ENCODE data around the gene LRG1.

LRG1 gene

GRCh38 chr19:4582980-4583842 is 43.4 kb upstream of the LRG1 start:
- no peak for TF ChIP-seq ZNF8 (CRISPR knock-in tag; IDR thresholded peaks at IDR 0.05)
- no peak for TF ChIP-seq ESRRG (CRISPR knock-in tag; IDR thresholded peaks at IDR 0.05)
- TF ChIP-seq POU6F1 (CRISPR knock-in tag; IDR thresholded peaks at IDR 0.05; ENCODE audit: borderline replicate concordance, low read depth): no peak
- TF ChIP-seq ZNF565 (CRISPR knock-in tag; conservative IDR thresholded peaks at IDR 0.05; ENCODE audit: low read depth): no peak
- TF ChIP-seq BACH2 (CRISPR knock-in tag; IDR thresholded peaks at IDR 0.05; ENCODE audit: borderline replicate concordance): no peak
- TF ChIP-seq GLIS3 (CRISPR knock-in tag; IDR thresholded peaks at IDR 0.05): no peak
- TF ChIP-seq ISL1 (CRISPR knock-in tag; IDR thresholded peaks at IDR 0.05): no peak
- TF ChIP-seq ZNF70 (CRISPR knock-in tag; IDR thresholded peaks at IDR 0.05): no peak
- TF ChIP-seq ZFP30 (CRISPR knock-in tag; IDR thresholded peaks at IDR 0.05): no peak
- TF ChIP-seq SNAI2 (CRISPR knock-in tag; IDR thresholded peaks at IDR 0.05): no peak
- TF ChIP-seq, protein P1, sequence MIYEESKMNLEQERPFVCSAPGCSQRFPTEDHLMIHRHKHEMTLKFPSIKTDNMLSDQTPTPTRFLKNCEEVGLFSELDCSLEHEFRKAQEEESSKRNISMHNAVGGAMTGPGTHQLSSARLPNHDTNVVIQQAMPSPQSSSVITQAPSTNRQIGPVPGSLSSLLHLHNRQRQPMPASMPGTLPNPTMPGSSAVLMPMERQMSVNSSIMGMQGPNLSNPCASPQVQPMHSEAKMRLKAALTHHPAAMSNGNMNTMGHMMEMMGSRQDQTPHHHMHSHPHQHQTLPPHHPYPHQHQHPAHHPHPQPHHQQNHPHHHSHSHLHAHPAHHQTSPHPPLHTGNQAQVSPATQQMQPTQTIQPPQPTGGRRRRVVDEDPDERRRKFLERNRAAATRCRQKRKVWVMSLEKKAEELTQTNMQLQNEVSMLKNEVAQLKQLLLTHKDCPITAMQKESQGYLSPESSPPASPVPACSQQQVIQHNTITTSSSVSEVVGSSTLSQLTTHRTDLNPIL (CRISPR knock-in tag; IDR thresholded peaks at IDR 0.05; ENCODE audit: low read depth): no peak
- no peak for TF ChIP-seq OSR1 (CRISPR knock-in tag; IDR thresholded peaks at IDR 0.05)
- no peak for TF ChIP-seq TOX (CRISPR knock-in tag; IDR thresholded peaks at IDR 0.05; ENCODE audit: borderline replicate concordance)
- peak; percentile 32 for ATAC-seq

DNA sequence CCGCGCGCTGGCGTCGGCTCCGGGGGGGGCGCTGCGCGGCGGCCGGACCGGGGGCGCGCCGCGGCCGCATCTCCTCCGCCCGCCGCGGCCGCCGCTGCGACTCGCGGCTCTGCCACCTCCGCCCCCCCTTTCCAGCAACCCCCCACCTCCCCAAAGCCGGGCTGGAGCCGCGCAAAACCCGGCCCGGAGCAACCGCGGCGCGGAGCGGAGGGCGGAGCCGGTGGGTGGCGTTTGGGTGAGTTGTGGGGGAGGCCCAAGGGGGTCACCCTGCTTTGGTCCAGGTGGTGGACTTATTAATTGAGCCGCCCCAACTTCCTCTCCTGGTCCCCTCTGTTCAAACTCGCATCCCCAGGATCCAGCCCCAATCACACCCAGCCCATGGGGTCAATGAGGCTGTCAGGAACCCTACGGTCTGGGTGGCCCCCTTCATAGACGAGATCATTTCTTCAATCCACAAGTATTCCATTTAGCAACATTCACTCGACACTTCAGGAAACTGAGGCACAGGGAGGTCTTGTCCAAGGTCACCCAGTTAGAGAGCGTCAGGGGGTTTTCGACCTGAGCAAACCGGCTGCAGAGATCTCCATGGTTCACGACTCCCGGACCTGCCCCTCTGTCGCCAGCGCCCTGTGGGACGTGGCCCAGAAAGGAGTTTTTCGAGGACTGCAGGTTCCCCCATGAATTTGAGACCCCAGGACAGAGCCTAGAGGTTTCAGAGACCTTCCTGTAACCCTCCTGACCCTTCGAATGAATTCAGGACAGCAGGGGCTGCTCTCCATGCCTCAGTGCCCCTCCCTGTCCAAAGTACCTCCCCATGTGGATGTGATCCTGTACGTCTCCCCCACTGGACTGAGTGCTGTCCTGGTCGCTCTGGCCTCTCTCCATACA is 42.1 kb upstream of the LRG1 start:
- no peak for ATAC-seq
- no peak for TF ChIP-seq CSDC2 (CRISPR knock-in tag; IDR thresholded peaks at IDR 0.05)
- TF ChIP-seq RARB (CRISPR knock-in tag; IDR thresholded peaks at IDR 0.05): no peak
- no peak for TF ChIP-seq SNAI2 (CRISPR knock-in tag; IDR thresholded peaks at IDR 0.05)
- TF ChIP-seq POU6F1 (CRISPR knock-in tag; IDR thresholded peaks at IDR 0.05; ENCODE audit: borderline replicate concordance, low read depth): no peak
- no peak for TF ChIP-seq BACH2 (CRISPR knock-in tag; IDR thresholded peaks at IDR 0.05; ENCODE audit: borderline replicate concordance)
- no peak for TF ChIP-seq GLIS3 (CRISPR knock-in tag; IDR thresholded peaks at IDR 0.05)
- TF ChIP-seq PPARA (CRISPR knock-in tag; IDR thresholded peaks at IDR 0.05; ENCODE audit: borderline replicate concordance): no peak

DNA sequence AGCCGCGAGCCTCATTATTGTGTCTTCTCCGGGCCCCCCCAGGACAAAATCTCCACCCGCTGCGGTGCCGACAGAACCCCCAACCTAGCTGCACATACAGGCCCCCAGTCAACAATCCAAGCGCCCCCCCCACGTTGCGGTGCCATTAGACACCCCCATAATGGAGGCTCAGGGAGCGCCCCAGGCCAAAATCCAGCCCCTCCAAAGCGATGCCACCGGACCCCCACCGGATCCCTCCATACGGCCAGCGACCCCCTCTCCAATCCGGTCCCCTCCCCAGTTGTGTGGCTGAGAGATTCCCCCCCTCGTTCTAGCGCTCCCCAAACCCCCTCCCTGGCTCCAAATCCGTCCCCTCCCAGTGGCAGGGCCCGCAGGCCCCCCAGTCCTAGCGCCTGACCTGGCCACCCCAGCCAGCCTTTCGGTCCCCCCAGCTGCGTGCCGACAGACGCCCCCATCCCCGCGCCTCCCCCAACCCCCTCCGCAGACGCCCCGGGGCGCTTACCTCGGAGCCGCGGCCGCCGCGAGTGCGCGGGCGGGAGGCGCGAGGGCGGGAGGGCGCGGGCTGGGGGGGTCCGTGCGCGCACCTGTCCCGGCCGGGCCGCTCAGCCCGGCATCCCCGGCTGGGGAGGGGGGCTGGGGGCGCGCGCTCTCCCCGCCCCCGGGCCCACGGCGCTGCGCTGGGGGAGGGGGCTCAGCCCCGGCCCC is 41.3 kb upstream of the LRG1 start:
- no peak for TF ChIP-seq OSR1 (CRISPR knock-in tag; IDR thresholded peaks at IDR 0.05)
- TF ChIP-seq BACH2 (CRISPR knock-in tag; IDR thresholded peaks at IDR 0.05; ENCODE audit: borderline replicate concordance): no peak
- no peak for TF ChIP-seq SNAI2 (CRISPR knock-in tag; IDR thresholded peaks at IDR 0.05)
- TF ChIP-seq RARB (CRISPR knock-in tag; IDR thresholded peaks at IDR 0.05): no peak
- TF ChIP-seq, protein P1 (CRISPR knock-in tag; IDR thresholded peaks at IDR 0.05; ENCODE audit: low read depth): no peak
- TF ChIP-seq ZC3H10 (CRISPR knock-in tag; IDR thresholded peaks at IDR 0.05): no peak
- no peak for TF ChIP-seq PATZ1 (CRISPR knock-in tag; IDR thresholded peaks at IDR 0.05; ENCODE audit: borderline replicate concordance)
- TF ChIP-seq, protein P2, sequence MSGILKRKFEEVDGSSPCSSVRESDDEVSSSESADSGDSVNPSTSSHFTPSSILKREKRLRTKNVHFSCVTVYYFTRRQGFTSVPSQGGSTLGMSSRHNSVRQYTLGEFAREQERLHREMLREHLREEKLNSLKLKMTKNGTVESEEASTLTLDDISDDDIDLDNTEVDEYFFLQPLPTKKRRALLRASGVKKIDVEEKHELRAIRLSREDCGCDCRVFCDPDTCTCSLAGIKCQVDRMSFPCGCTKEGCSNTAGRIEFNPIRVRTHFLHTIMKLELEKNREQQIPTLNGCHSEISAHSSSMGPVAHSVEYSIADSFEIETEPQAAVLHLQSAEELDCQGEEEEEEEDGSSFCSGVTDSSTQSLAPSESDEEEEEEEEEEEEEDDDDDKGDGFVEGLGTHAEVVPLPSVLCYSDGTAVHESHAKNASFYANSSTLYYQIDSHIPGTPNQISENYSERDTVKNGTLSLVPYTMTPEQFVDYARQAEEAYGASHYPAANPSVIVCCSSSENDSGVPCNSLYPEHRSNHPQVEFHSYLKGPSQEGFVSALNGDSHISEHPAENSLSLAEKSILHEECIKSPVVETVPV (CRISPR knock-in tag; IDR thresholded peaks at IDR 0.05): no peak
- ATAC-seq: no peak
